Tongue (tissue), 2 donors: Measurements from ENCODE around the gene CTNNBIP1. TPM values are rescaled to one million over a fixed set of nuclear protein-coding genes. Genes with fewer than 3 reads are reported as not detected.

Experiments used
- DNase-seq: peaks from one replicate; pipeline ENCODE4 v3.0.0-alpha.2; 2015
- total RNA-seq: library from RNA; depleted of rRNA; stranded (reverse); fragments of >200 nt; gene quantifications from one replicate; pipeline ENCODE4 v1.2.3, GENCODE V29; 2014

CTNNBIP1 gene
- total RNA-seq, 1 donor from 2014 or later = 38.3 TPM

GRCh38 chr1:9852410-9853248 is 57.4 kb downstream of the CTNNBIP1 start:
- peak; percentile 46 for DNase-seq

DNA sequence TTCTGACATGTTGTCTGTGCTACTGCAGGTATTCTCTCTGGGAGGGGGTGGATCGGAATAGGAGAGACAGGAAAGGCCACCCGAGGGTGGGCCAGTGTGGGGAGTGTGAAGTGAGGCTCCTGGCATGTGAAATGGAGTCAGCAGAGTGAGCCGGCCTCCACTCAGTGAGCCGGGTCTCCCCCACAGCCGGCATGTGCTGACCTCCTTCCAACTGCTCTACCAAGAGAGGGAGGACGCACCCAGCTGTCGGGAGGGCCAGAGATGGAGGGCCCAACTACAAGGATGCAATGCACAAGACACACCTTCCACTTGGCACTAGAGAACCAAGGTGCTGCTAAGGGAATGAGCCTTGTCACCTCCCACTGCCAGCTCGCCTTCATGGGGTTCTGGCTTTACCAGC is 58.1 kb downstream of the CTNNBIP1 start:
- no peak for DNase-seq

- no peak for DNase-seq
These were observed 59.5 kb downstream of the CTNNBIP1 start for GRCh38 chr1:9850442-9851162.

- DNase-seq = no peak
These were observed 60.2 kb downstream of the CTNNBIP1 start for GRCh38 chr1:9849691-9850441.

DNA sequence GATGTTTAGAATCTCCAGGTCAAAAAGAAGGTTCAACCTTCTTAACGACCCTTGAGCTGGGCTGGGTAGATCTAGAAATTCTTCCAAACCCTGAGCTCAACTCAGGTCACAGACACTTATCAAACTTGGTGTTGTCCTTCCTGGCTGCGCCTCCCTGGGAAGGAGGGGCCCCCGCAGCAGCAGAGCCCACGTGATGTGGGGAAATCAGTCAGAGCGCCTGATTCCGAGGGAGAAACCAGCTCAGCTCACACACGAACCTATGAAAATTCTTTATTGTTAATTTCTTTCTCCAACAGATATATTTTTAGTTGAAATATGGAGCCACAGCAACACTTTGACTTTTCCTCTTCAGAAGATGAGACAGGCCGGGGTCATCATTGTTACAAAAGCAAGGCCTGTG is 62.0 kb downstream of the CTNNBIP1 start:
- DNase-seq = no peak

DNA sequence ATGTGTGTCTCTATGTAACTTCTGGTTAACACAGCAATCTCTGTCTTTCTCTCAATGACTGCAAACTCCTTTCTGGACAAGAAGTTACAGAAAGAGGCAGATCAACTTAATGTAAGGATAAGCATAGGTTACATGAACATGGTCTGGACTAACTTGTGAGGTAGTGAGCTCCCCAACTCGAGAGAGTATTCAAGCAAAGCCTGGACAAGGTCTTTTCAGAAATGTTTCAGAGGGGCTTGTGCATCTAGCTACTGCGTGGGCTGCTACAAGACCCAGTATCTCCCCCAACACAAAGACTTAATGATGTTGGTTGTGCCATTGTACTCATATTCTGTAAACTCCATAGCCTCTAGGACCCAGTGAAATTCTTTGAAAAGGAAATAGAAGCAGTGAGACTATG is 62.8 kb downstream of the CTNNBIP1 start:
- DNase-seq = no peak

- DNase-seq = no peak
These were observed 63.4 kb downstream of the CTNNBIP1 start for GRCh38 chr1:9846611-9847171.

GRCh38 chr1:9845914-9846313 is 64.2 kb downstream of the CTNNBIP1 start:
- DNase-seq = no peak

DNA sequence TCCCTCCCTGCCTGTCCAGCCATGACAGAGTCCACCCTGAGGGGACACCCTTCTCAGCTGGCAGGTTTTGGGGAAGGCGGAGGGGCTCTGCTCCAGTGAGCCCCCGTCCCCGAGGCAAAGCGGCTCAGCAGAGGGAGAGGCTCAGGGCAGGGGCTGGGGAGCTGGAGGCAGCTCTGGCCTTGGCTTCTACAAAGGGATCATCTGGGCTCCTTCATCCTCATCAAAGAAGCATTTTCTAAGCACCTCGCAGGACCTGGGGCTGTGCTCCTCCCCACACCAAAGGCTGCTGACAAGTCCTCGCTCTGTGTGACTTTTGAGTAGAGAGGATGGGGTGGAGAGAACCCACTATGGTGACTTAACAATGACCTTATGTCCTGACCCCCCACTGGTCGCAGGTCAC is 65.3 kb downstream of the CTNNBIP1 start:
- no peak for DNase-seq

DNA sequence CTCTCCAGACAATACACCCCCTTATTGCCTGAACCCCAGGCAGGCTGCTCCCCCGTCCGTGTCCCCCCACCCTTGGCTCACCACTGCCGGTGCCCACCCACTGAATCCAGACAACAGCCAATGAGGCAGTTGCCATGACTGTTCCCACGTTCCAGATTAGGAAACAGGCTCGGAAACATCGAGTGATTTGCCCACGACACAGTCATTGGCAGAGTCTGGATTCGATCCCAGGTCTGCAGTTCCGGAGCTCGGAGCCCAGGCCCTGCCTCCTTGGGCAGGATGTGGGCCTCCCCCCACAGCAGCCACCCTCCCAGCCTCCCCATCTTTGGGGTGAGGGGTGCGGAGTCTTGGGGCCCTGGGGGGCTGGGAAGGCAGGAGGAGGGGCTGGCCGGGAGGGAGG is 66.0 kb downstream of the CTNNBIP1 start:
- DNase-seq = no peak

DNA sequence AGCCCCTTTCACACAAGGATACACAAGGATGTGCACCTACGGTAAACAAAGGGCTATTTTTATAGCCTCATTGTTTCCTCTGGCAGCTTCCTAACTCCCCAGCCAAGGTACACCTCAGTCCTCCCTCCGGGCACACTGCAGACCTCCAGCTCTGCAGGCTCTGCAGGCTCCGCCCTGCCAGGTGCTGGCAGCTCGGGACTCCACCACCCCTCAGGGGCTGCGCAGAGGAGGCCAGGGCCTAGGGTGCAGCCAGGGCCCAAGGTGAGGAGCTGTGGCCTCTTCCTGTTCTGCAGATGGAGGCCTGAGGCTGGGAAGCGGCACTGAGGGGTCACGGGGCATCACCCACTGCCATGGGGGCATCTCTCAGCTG is 66.5 kb downstream of the CTNNBIP1 start:
- DNase-seq = peak; percentile 39

DNA sequence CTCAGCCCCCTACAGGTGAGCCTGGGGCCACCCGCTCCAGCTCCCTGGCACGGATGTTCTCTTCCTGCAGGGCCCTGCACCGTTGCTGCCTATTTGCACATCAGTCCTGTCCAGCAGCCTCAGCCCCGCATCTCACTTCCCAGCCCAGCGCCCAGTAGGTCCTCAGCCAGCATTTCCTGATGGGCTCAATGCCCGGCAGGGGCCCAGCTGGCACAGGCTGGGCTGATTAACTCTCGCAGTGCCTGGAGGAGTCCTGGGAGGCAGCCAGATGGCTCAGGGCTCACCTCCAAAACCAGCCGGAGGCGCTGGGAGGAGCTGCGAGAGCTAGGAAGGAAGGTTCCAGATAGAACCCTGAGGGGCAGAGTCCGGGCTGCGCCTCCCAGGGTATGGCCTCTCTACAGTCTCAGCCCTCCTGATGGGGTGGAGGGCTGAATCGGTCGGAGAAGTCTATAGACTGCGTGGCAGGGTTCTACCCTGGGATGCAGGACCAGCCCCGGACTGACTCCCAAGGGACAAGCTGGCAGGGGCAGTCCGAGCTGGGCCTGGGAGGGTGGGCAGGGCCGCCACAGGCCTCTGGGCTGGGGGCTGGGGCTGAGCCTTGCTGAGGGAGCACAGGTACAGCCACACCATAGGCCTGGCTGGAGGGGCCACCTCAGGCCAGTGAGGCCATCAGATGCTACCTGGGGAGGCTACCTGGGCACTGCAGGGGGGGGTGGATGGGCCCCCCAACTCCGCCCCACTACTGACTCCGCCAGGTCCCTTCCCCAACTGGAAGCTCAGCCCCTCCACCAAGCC is 67.1 kb downstream of the CTNNBIP1 start:
- DNase-seq = peak; percentile 50

GRCh38 chr1:9842073-9842711 is 67.9 kb downstream of the CTNNBIP1 start:
- peak; percentile 76 for DNase-seq

GRCh38 chr1:9841460-9841859 is 68.6 kb downstream of the CTNNBIP1 start:
- no peak for DNase-seq

- peak; percentile 48 for DNase-seq
These were observed 69.9 kb downstream of the CTNNBIP1 start for GRCh38 chr1:9840176-9840575.

- no peak for DNase-seq
These were observed 71.1 kb downstream of the CTNNBIP1 start for GRCh38 chr1:9838946-9839345.

- no peak for DNase-seq
These were observed 73.5 kb downstream of the CTNNBIP1 start for GRCh38 chr1:9836632-9836960.

GRCh38 chr1:9835758-9836631 is 74.1 kb downstream of the CTNNBIP1 start:
- peak; percentile 48 for DNase-seq

- DNase-seq = no peak
These were observed 74.7 kb downstream of the CTNNBIP1 start for GRCh38 chr1:9835404-9835757.

DNA sequence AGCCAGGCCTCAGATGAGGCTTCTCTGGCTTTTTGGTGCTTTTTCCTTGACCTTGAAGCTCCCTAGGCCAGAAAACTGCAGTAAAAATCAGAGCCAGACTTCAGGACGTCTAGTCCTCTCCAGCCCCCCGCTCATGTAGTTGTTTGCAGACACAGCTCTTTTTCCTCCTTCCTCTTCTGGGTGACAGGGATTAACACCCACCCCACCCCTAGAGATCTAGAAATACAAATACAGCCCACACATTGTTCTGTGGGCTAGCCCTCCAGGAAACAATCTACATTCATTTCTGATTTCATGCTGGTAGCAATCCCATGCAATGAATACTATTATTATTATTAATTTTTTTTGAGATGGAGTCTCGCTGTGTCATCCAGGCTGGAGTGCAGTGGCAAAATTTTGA is 76.4 kb downstream of the CTNNBIP1 start:
- no peak for DNase-seq
